ENCODE measurements around the gene RIN1. TPM values are rescaled to one million over a fixed set of nuclear protein-coding genes. Genes with fewer than 3 reads are reported as not detected.

The RIN1 gene
- total RNA-seq, 4 donors from 2014 or later, result 8.8 to 43.8 (median 14.4) TPM

- WGBS, 2 donors (ENCODE audit: low coverage in 1 of 2), result 77 to 84% methylated on average over 5 to 12 of the region's 12 CpGs
These were observed 33.6 kb downstream of the RIN1 start for GRCh38 chr11:66302656-66303055.

DNA sequence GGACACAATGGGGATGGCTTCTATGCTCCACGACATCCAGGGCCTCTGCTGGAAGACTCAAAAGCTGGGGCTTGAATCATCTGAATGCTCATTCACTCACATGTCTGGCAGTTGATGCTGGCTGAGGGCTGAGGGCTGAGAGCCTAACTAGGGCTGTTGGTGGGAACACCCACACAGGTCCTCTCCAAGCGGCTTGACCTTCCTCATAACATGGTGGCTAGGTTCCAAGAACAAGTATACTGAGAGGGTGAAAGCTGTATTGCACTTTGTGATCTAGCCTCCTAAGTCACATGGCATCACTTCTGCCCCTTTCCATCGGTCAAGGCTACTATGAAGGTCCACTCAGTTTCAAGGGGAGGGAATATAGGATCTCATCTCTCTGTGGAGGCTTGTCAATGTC is 37.0 kb downstream of the RIN1 start:
- Histone ChIP-seq H3K4me1 (no peaks in the 10 kb centered on the region), H3K27me3 (peaks cover 19% of the 10 kb centered on the region), H3K27ac (no peak overlapping the region), H3K9me3 (no peaks in the 10 kb centered on the region), H3K4me3 (no peak overlapping the region), H3K36me3 (no peaks in the 10 kb centered on the region)
- no peak for DNase-seq
- intact Hi-C loops (cut with DNase I; ENCODE audit: low total_unique reads) (no loop called here), in situ Hi-C loops (cut with MboI; ENCODE audit: low pct_ligation_motif_present in 1 of 4, low pct_unique_long_range_greater_than_20kb in 1 of 4, low sequenced_read_pairs in 3 of 4) (no loop called here)
- WGBS, 2 donors (ENCODE audit: low coverage in 1 of 2), result 55 to 62% methylated on average over 2 to 3 of the region's 3 CpGs
- TF ChIP-seq, protein P1, sequence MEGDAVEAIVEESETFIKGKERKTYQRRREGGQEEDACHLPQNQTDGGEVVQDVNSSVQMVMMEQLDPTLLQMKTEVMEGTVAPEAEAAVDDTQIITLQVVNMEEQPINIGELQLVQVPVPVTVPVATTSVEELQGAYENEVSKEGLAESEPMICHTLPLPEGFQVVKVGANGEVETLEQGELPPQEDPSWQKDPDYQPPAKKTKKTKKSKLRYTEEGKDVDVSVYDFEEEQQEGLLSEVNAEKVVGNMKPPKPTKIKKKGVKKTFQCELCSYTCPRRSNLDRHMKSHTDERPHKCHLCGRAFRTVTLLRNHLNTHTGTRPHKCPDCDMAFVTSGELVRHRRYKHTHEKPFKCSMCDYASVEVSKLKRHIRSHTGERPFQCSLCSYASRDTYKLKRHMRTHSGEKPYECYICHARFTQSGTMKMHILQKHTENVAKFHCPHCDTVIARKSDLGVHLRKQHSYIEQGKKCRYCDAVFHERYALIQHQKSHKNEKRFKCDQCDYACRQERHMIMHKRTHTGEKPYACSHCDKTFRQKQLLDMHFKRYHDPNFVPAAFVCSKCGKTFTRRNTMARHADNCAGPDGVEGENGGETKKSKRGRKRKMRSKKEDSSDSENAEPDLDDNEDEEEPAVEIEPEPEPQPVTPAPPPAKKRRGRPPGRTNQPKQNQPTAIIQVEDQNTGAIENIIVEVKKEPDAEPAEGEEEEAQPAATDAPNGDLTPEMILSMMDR (IDR thresholded peaks at IDR 0.05), result no peak
- TF ChIP-seq EP300 (IDR thresholded peaks at IDR 0.05; ENCODE audit: low read depth) (no peak), POLR2A (IDR thresholded peaks at IDR 0.05) (no peak), POLR2AphosphoS5 (IDR thresholded peaks at IDR 0.05) (no peak)

More at GRCh38 chr11:66302656-66303055, 33.6 kb downstream of the RIN1 start:
- H3K36me3 ChIP-seq, result no peaks in the 10 kb centered on the region
- H3K27ac ChIP-seq, result no peak overlapping the region
- intact Hi-C loops (cut with DNase I; ENCODE audit: low total_unique reads), result no loop called here
- H3K27me3 ChIP-seq, result no peaks in the 10 kb centered on the region
- in situ Hi-C loops (cut with MboI; ENCODE audit: low pct_ligation_motif_present in 1 of 4, low pct_unique_long_range_greater_than_20kb in 1 of 4, low sequenced_read_pairs in 3 of 4), result loop anchor here in 2 of 4 donors (10.0 kb wide), 2 partner anchors 82 to 92 kb away; no protein-coding TSS in a partner anchor
- DNase-seq, result no peak
- TF ChIP-seq POLR2A (IDR thresholded peaks at IDR 0.05), result no peak
- TF ChIP-seq POLR2AphosphoS5 (IDR thresholded peaks at IDR 0.05), result no peak
- TF ChIP-seq, protein P1 (IDR thresholded peaks at IDR 0.05), result no peak
- no peak for TF ChIP-seq EP300 (IDR thresholded peaks at IDR 0.05; ENCODE audit: low read depth)
- no peaks in the 10 kb centered on the region for H3K4me1 ChIP-seq
- no peak overlapping the region for H3K4me3 ChIP-seq
- H3K9me3 ChIP-seq, result no peaks in the 10 kb centered on the region

DNA sequence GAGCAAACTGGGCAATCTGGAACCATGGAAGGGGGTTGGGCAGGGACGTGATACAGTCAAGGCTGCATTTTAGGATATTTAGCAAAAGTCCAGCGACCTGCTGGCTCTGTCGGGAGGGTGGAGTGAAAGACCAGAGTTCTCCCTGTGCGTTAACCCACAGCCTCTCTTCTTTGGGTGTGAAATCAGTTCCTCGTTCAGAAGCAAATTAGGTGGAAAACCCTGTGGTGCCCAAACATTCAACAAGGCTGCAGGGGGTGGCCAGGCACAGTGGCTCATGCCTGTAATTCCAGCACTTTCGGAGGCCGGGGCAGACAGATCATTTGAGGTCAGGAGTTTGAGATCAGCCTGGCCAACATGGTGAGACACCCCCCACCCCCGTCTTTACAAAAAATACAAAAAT is 38.6 kb downstream of the RIN1 start:
- 53 to 69% methylated on average over 5 to 6 of the region's 8 CpGs for WGBS, 2 donors (ENCODE audit: low coverage in 1 of 2)
- in situ Hi-C loops (cut with MboI; ENCODE audit: low pct_ligation_motif_present in 1 of 4, low pct_unique_long_range_greater_than_20kb in 1 of 4, low sequenced_read_pairs in 3 of 4), result no loop called here
- no peak for TF ChIP-seq POLR2A (IDR thresholded peaks at IDR 0.05)
- TF ChIP-seq, protein P1 (IDR thresholded peaks at IDR 0.05), result no peak
- no peak for TF ChIP-seq POLR2AphosphoS5 (IDR thresholded peaks at IDR 0.05)
- no peak for TF ChIP-seq EP300 (IDR thresholded peaks at IDR 0.05; ENCODE audit: low read depth)
- Histone ChIP-seq H3K9me3 (no peaks in the 10 kb centered on the region), H3K27ac (no peak overlapping the region), H3K4me1 (no peaks in the 10 kb centered on the region), H3K36me3 (no peaks in the 10 kb centered on the region), H3K27me3 (peaks cover 35% of the 10 kb centered on the region), H3K4me3 (no peak overlapping the region)
- no peak for DNase-seq
- intact Hi-C loops (cut with DNase I; ENCODE audit: low total_unique reads), result no loop called here

DNA sequence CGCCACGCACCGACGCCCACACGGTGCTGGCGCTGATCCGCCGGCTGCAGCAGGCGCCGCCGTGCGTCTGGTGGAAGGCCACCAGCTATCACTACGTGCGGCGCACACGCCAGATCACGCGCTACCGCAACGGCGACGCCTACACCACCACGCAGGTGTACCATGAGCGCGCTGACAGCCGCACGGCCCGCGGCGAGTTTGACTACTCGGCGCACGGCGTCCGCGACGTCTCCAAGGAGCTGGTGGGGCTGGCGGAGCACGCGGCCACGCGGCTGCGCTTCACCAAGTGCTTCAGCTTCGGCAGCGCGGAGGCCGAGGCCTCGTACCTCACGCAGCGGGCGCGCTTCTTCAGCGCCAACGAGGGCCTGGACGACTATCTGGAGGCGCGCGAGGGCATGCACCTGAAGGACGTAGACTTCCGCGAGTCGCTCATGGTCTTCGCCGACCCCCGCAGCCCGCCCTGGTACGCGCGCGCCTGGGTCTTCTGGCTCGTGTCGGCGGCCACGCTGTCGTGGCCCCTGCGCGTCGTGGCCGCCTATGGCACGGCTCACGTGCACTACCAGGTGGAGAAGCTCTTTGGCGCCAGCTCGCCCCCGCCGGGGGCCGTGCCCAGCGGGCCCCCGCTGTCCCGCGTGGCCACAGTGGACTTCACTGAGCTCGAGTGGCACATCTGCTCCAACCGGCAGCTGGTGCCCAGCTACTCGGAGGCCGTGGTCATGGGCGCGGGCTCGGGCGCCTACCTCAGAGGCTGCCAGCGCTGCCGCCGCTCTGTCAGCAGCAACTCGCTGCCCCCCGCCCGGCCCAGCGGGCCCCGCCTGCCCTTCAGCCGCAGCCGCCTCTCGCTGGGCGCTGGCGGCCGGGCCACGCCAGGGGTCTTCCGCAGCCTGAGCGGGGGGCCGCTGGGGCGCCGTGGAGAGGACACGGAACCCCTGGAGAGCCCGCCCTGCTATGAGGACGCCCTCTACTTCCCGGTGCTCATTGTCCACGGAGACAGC is 41.3 kb downstream of the RIN1 start:
- Histone ChIP-seq H3K27me3 (peaks cover 54% of the 10 kb centered on the region), H3K36me3 (no peaks in the 10 kb centered on the region), H3K4me3 (no peak overlapping the region), H3K9me3 (no peaks in the 10 kb centered on the region), H3K4me1 (peaks cover 6 to 15% (median 11%) of the 10 kb centered on the region in 4 donors), H3K27ac (no peak overlapping the region)
- intact Hi-C loops (cut with DNase I; ENCODE audit: low total_unique reads) (no loop called here), in situ Hi-C loops (cut with MboI; ENCODE audit: low pct_ligation_motif_present in 1 of 4, low pct_unique_long_range_greater_than_20kb in 1 of 4, low sequenced_read_pairs in 3 of 4) (no loop called here)
- TF ChIP-seq, protein P1 (IDR thresholded peaks at IDR 0.05), result no peak
- TF ChIP-seq POLR2A (IDR thresholded peaks at IDR 0.05) (no peak), EP300 (IDR thresholded peaks at IDR 0.05; ENCODE audit: low read depth) (no peak), POLR2AphosphoS5 (IDR thresholded peaks at IDR 0.05) (no peak)
- WGBS, 2 donors (ENCODE audit: low coverage in 1 of 2), result 91% methylated on average over 92 of the region's 123 CpGs; no CpG with 5 or more reads in 1 of the 2 donors
- no peak for DNase-seq

Data from transverse colon (tissue), 4 donors.